GM13976 (cell line): ENCODE results near the gene DNM1.
"Not testable (repeated sequence)": the region's sequence is repeated elsewhere in the genome, so short reads cannot be mapped to it uniquely, and the experiment has no call there.

ENCODE experiments used
- DNase-seq: peaks from one replicate; pipeline ENCODE4 v3.0.0; 2012; ENCODE audit warnings: low spot score
- in situ Hi-C: fragments of 300-500 bp; cut with MboI; formaldehyde crosslinking; loops from one replicate; pipeline ENCODE4 v1.12.0; 2022; ENCODE audit warnings: low sequenced_read_pairs, mixed read lengths, inconsistent platforms; ENCODE audit not compliant: unreplicated experiment
- TF ChIP-seq, protein P1 (sequence below): IDR thresholded peaks from 2 replicates; pipeline ENCODE4 v1.5.1; 2012; ENCODE audit warnings: borderline replicate concordance, mild to moderate bottlenecking; ENCODE audit not compliant: insufficient read depth; ENCODE audit errors: extremely low read depth, missing control alignments, control extremely low read depth

DNM1 gene

DNA sequence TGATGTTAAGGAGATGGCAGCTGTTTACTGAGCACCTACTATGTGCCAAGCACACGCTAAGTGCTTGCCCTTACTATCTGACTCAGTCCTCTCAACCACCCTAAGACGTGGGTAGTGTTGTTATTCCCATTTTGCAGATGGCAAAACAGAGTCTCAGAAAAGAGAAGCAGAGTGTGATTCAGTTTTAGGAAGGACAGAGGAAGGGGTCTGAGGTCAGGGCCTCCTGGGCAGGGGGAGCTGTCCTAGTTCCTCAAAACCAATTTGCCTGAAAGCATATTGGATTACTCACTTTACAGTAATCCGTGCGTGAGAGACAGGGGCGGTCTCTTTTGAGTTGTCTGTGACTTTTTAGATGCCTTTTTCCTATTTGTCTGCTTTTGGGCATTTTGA lies 23.2 kb downstream of the DNM1 start:
- in situ Hi-C loops: no loop called here
- TF ChIP-seq, protein P1, sequence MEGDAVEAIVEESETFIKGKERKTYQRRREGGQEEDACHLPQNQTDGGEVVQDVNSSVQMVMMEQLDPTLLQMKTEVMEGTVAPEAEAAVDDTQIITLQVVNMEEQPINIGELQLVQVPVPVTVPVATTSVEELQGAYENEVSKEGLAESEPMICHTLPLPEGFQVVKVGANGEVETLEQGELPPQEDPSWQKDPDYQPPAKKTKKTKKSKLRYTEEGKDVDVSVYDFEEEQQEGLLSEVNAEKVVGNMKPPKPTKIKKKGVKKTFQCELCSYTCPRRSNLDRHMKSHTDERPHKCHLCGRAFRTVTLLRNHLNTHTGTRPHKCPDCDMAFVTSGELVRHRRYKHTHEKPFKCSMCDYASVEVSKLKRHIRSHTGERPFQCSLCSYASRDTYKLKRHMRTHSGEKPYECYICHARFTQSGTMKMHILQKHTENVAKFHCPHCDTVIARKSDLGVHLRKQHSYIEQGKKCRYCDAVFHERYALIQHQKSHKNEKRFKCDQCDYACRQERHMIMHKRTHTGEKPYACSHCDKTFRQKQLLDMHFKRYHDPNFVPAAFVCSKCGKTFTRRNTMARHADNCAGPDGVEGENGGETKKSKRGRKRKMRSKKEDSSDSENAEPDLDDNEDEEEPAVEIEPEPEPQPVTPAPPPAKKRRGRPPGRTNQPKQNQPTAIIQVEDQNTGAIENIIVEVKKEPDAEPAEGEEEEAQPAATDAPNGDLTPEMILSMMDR: no peak

DNA sequence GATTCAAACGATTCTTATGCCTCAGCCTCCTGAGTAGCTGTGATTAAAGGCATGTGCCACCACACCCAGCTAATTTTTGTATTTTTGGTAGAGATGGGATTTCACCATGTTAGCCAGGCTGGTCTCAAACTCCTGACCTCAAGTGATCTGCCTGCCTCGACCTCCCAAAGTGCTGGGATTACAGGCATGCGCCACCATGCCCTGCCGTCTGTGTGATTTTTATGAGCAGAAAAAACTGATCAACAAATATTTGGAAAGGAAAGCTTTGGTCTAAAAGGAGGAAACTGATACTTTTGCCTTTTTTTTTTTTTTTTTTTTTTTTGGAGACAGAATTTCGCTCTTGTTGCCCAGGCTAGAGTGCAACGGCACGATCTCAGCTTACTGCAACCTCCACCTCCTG lies 27.7 kb downstream of the DNM1 start:
- in situ Hi-C loops, DNase-seq: not testable (repeated sequence)

More for the DNA sequence above, 23.2 kb downstream of the DNM1 start:
- no peak for DNase-seq

DNA sequence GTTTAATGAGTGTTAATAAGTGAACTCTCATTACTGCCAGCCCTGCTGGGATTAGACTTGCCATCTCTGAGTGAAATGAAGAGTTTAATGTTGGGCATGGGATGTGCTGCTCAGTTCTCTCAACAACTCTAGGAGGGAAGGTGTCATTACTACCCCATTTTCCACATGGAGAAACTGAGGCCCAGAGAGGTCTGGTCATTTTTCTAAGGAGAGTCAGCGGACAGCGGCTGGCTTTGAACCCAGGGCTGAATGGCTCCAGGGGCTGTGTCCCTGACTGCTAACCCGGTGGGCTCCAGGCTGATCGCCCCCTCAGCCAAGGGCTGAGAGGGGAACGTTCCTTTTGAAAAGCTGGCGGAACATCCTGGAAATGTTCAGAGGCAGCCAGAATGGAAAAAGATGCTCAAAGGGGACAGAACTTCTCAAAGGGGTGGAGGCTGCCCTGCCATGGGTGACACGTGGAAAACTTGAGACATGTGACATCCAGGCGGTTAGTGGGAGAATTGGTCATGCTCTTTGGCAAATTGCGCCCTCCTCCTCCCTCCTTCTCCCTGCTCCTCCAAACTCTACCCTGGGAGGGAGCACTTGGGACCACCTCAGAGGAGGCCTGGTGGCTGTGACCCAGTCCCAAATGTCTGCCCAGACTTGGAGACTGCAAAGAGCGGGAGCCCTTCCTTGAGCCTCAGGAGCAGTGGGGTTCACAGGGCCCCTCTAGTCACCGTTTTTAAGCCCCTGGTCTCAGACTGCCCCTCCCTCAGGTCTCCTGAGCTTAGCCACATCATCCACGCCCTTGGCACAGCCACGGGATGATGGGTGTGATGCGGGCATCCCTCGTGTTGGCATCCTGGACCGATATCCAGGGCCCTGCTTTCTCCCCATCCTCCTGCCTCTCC lies 28.7 kb downstream of the DNM1 start:
- in situ Hi-C loops: no loop called here
- TF ChIP-seq, protein P1: no peak
- no peak for DNase-seq

DNA sequence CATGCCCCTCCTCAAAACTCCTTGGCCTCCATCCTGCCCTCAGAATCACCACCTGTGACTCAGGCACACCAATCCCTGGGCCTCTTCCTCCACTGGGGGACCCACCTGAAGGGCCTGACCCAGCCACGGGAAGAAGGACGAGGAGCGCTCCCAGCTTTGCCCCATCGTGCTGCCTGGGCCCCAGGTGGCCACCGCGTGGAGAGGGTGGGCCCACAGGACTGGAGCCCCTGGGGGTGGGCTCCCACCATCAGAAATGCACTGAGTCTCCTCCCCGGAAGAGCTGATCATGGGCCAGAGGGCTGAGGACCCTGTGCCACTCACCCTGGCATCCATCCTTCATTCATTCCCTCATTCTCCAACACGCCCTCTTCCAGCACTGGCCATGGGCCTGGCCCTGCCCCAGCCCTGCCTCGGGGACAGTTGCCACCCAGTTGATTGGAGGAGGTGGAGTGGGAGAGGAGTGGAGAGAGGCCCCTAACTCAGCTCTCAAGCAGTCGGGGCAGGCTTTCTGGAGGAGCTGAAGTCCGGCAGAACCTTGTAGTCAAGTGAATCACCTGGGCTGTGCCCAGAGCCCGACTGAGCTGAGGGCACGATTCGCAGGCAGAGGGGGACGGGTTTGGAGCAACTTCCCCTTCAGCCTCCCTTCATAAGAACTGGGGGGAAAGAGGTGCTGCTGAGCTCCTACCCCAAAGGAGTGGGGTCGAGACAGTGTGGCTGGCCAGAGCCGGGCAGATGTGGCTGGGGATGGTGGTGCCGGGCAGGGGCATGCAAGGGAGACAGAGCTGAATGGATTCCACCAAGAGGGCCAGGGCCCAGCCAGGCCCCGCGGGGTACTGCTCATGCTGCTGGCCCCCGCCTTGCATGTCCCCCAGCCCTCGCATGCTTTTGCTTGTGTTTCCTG lies 29.6 kb downstream of the DNM1 start:
- TF ChIP-seq, protein P1: no peak
- in situ Hi-C loops: no loop called here
- no peak for DNase-seq

DNA sequence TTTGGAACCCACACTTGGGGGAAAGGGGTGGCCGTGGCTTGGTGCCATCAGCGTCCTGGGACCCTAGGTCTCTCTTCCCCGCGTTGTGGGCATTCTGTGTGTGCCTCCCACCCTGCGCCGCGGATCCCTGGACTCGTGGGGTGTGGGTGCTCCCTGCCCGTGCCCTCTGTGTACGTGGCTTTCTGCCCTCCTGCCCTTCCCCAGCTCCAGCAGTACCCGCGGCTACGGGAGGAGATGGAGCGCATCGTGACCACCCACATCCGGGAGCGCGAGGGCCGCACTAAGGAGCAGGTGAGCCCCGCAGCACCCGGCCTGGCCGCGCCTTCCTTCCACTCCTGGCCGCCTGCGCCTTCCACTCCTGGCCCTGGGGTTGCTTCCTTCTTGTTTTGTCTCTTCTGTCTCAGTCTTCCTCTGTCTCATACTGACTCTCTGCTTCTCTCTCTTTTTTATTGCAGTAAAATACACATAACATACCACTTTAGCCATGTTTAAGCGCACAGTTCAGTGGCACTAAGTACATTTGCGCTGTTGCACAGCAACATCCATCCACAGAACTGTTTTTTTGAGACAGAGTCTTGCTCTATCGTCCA lies 30.7 kb downstream of the DNM1 start:
- DNase-seq: no peak
- in situ Hi-C loops: no loop called here
- TF ChIP-seq, protein P1: no peak

DNA sequence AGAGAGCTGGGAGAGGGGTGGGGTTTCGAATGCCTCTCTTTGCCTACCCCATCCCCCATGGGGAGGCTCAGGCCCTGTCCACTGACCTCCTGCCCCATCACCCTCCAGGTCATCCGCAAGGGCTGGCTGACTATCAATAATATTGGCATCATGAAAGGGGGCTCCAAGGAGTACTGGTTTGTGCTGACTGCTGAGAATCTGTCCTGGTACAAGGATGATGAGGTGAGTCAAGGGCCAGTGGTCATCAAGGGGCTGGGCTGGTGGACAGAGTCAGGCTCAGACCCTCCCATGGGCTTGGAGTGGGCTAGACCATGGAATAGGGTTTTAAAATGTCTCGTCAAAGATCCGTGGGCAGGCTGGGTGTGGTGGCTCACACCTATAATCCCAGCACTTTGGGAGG lies 38.9 kb downstream of the DNM1 start:
- TF ChIP-seq, protein P1: no peak
- in situ Hi-C loops: no loop called here
- no peak for DNase-seq
